VCaP (cell line): ENCODE results near the gene CCDC40.

Source experiments
- H3K27ac ChIP-seq: fragments of 450-650 bp; 2 replicates; pipeline ENCODE4 v1.5.1; 2017
- TF ChIP-seq, protein P1 (sequence below): fragments of 450-650 bp; conservative IDR thresholded peaks from 2 replicates; pipeline ENCODE4 v1.5.1; 2017; ENCODE audit warnings: mild to moderate bottlenecking, moderate library complexity

The CCDC40 gene

DNA sequence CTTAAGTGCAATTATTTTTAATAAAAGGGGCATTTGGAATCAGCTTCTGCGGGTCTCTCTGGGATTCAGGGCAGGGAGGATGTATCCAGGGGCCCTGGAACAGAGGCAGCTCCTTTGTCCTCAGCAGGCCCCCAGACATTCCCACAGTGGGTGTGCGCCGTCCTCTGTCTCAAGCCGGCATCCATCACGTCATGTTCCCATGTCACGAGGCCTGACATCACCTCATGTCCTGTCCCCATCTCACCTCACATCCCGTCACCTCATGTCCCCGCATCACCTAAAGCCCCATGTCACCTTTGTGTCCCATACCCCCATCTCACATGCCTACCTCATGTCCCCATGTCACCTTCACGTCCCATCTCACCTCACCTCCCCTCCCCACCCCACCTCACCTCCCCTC is 83.4 kb downstream of the CCDC40 start:
- no peak overlapping the region for H3K27ac ChIP-seq
- TF ChIP-seq, protein P1, sequence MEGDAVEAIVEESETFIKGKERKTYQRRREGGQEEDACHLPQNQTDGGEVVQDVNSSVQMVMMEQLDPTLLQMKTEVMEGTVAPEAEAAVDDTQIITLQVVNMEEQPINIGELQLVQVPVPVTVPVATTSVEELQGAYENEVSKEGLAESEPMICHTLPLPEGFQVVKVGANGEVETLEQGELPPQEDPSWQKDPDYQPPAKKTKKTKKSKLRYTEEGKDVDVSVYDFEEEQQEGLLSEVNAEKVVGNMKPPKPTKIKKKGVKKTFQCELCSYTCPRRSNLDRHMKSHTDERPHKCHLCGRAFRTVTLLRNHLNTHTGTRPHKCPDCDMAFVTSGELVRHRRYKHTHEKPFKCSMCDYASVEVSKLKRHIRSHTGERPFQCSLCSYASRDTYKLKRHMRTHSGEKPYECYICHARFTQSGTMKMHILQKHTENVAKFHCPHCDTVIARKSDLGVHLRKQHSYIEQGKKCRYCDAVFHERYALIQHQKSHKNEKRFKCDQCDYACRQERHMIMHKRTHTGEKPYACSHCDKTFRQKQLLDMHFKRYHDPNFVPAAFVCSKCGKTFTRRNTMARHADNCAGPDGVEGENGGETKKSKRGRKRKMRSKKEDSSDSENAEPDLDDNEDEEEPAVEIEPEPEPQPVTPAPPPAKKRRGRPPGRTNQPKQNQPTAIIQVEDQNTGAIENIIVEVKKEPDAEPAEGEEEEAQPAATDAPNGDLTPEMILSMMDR, result no peak

DNA sequence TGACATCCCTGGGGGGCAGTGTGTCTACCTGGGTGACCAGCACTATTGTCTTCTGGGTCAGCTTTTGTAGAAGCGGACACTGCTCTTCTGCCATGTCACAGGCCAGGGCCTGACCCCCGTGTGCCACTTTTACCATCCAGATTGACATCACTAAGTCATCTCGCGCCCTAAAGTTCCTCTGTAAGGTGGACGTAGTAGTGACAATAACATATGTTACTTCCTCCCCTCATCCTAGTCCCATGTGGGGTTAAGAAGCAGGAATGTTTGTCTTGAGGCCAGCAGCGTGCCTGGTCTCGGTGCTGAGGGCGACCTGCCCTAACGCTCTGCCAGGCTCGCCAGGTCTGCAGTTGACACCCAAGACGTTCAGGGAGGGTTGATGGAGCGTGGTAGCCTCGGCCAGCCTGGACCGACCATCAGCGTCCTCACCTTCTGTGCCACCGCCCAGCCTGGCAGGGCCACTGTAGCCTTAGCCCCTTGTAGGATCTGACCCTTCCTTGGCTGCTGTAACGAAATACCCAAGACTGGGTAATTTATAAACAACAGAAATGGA is 85.7 kb downstream of the CCDC40 start:
- TF ChIP-seq, protein P1, result no peak
- no peak overlapping the region for H3K27ac ChIP-seq

DNA sequence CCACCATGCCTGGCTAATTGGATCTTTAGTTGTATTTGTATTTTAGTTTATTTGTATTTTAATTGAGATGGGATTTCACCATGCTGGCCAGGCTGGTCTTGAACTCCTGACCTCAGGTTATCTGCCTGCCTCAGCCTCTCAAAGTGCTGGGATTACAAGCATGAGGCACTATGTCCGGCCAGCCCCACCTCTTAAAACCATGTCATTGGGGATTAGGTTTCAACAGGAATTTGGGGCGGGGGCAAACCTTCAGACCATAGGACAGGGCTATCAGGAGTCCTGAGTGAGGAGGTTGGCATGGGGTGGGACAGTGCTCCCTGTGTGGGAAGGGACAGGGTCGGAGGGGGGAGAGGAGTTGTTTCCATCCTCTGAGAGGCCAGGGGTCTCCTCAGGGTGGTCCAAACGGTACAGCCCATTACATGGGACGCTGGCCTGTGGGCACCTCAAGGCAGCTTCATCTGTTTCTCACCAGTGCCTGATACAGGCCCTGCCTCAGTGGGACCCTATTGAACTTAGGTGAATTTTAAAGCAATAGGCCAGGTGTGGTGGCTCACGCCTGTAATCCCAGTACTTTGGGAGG is 86.6 kb downstream of the CCDC40 start:
- no peak overlapping the region for H3K27ac ChIP-seq
- TF ChIP-seq, protein P1, result no peak

DNA sequence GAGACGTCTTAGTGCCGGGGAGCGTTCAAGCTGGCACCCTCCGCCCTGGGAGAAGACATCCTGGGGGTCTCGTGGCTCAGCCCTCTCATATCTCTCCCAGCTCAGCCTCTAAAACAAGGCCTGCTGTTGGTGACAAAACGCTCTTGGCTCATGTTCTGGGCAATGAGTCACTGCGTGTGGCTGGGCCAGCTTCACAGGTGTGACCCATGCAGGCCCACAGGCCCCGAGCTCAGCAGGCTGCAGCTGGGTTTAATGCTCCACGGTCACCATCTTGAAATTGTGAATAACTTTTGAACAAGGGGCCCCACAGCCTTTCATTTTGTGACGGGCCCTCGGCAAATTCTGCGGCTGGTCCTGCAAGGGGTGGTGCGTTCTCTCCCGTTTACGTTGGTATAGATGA is 87.3 kb downstream of the CCDC40 start:
- H3K27ac ChIP-seq, result peak overlapping the region; percentile 38
- TF ChIP-seq, protein P1, result no peak

DNA sequence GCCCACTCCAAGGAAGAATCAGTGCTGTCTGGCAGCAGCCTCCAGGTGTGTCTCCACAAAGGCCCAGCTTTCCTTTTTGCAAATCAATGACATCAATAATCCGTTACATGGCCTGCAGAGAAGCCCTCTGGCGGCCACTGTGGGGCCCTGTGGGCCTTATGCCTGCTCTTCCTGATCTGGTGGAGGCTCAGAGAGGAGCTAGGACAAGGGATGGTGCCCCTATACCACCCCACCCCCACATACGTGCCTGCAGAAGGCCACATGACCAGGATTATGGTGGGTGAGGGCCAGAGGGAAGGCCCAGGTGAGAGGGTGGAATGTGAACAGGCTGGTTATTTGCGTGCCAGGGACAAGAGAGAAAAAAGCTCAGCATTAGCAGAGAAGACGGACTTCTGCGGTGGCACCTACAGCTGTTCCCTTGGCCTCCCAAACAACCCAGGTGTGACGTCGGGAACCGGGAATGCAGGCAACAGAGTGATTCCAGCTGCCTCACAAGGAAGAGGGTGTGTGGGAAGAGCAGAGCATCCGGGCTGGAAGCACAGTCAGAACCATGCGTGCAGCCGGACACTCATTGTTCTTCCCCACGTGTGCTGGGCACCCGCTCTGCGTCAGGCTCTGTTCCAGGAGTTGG is 88.0 kb downstream of the CCDC40 start:
- TF ChIP-seq, protein P1, result peak; percentile 80
- H3K27ac ChIP-seq, result peak overlapping the region; percentile 38

DNA sequence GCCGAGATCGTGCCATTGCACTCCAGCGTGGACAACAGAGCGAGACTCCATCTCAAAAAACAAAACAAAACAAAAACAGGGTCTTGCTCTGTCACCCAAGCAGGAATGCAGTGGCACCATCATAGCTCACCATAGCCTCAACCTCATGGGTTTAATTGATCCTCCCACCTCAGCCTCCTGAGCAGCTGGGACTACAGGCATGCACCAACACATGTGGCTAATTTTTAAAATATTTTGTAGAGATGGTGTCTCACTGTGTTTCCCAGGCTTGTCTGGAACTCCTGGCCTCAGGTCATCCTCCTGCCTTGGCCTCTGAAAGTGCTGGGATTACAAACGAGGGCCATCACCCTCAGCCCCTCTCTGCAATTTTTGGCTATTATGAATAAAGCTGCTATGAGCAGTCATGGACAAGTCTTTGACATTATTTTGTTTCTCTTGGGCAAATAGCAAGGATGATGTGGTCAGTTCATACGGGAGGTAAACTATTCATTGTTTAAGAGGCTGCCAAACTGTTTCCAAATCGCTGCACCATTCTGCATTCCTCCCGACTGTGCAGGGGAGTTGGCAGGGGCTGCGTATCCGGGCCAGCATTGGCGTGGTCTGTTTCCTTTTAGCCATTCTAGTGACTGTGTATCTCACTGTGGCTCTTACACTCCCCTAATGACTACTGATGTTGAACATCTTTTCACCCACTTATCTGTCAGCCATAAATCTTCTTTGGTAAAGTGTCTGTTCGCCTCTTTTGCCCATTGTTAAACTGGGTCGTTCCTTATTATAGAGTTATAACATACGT is 89.4 kb downstream of the CCDC40 start:
- H3K27ac ChIP-seq, result no peak overlapping the region
- TF ChIP-seq, protein P1, result no peak

DNA sequence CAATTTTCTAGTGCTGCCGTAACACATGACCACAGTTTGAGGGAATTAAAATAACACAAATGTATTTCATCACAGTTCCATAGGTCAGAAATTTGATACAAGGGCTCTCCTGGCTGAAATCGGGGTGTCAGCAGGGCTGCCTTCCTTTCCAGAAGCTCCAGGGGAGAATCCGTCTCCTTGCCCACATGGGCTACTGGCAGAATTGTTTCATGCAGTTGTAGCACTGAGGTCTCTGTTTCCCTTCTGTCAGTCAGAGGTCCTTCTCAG is 89.9 kb downstream of the CCDC40 start:
- H3K27ac ChIP-seq, result no peak overlapping the region
- TF ChIP-seq, protein P1, result no peak
